IMR-90 (cell line): ENCODE results near the gene ENOX1. TPM values are rescaled to one million over a fixed set of nuclear protein-coding genes. Genes with fewer than 3 reads are reported as not detected.

ENCODE experiments used
- ATAC-seq: fragments of 200-7000 bp; cut with Tn5 transposase; 2 replicates; pipeline ENCODE4 v1.9.1; 2020; ENCODE audit warnings: low read depth, mild to moderate bottlenecking, moderate library complexity
- BruUV-seq: library from RNA; stranded (reverse); fragments of 400-500 nt; replicated peaks from 2 replicates; lab custom pipeline; 2021; lab: Mats Ljungman, UMichigan
- CTCF ChIA-PET: fragments of 300-600 bp; formaldehyde crosslinking; extraction: SDS; loops from one replicate; lab custom pipeline; 2021; ENCODE audit warnings: antibody characterized with exemption; lab: Yijun Ruan, JAX
- POLR2A ChIA-PET: fragments of 300-600 bp; sonication (Branson Sonifier 250); formaldehyde crosslinking; loops from one replicate; lab custom pipeline; 2022; ENCODE audit warnings: antibody characterized with exemption; ENCODE audit not compliant: unreplicated experiment; lab: Charles Lee
- DNase-seq: peaks from one replicate; pipeline ENCODE4 v3.0.0; 2013
- H2AFZ ChIP-seq: replicated peaks from 2 replicates; pipeline ENCODE3; 2013; ENCODE audit warnings: low read length, mild to moderate bottlenecking; ENCODE audit not compliant: poor library complexity
- H2AK5ac ChIP-seq: 2 replicates; pipeline ENCODE4 v1.6.1; 2013; ENCODE audit warnings: low read depth, low read length, inconsistent platforms
- H2AK9ac ChIP-seq: replicated peaks from 2 replicates; pipeline ENCODE3; 2013; ENCODE audit warnings: mild to moderate bottlenecking, low read depth, low read length, moderate library complexity; ENCODE audit not compliant: poor library complexity
- H2BK120ac ChIP-seq: 2 replicates; pipeline ENCODE4 v1.6.1; 2013; ENCODE audit warnings: low read depth, low read length, inconsistent platforms
- H2BK15ac ChIP-seq: 3 replicates; pipeline ENCODE4 v1.6.1; 2013; ENCODE audit warnings: low read depth, low read length, inconsistent platforms
- H2BK20ac ChIP-seq: 2 replicates; pipeline ENCODE4 v1.6.1; 2013; ENCODE audit warnings: low read depth, mild to moderate bottlenecking, inconsistent platforms, low read length, moderate library complexity
- H2BK5ac ChIP-seq: 2 replicates; pipeline ENCODE4 v1.6.1; 2013; ENCODE audit warnings: mild to moderate bottlenecking, low read depth, low read length, inconsistent platforms; ENCODE audit not compliant: poor library complexity, severe bottlenecking
- H3K14ac ChIP-seq: replicated peaks from 2 replicates; pipeline ENCODE4 v1.6.1; 2013; ENCODE audit warnings: low read depth, low read length, inconsistent platforms
- H3K18ac ChIP-seq: 2 replicates; pipeline ENCODE4 v1.6.1; 2013; ENCODE audit warnings: low read depth, low read length, control low read depth
- H3K23ac ChIP-seq: 2 replicates; pipeline ENCODE4 v1.6.1; 2013; ENCODE audit warnings: low read depth, low read length, inconsistent platforms
- H3K27ac ChIP-seq: 2 replicates; pipeline ENCODE4 v1.5.1; 2013; ENCODE audit warnings: mild to moderate bottlenecking, control low read depth, low read length; ENCODE audit not compliant: insufficient read depth
- H3K27me3 ChIP-seq: 2 replicates; pipeline ENCODE4 v1.6.1; 2013; ENCODE audit warnings: low read length; ENCODE audit not compliant: control insufficient read depth, insufficient read depth
- H3K36me3 ChIP-seq: 2 replicates; pipeline ENCODE4 v1.6.1; 2013; ENCODE audit warnings: low read length, mixed read lengths; ENCODE audit not compliant: control insufficient read depth, insufficient read depth
- H3K4ac ChIP-seq: 2 replicates; pipeline ENCODE4 v1.6.1; 2013; ENCODE audit warnings: low read depth, low read length, inconsistent platforms
- H3K4me1 ChIP-seq: 2 replicates; pipeline ENCODE4 v1.6.1; 2013; ENCODE audit warnings: low read length, mixed read lengths; ENCODE audit not compliant: control insufficient read depth, insufficient read depth
- H3K4me2 ChIP-seq: 2 replicates; pipeline ENCODE4 v1.6.1; 2013; ENCODE audit warnings: low read depth, mild to moderate bottlenecking, control low read depth, low read length, moderate library complexity
- H3K4me3 ChIP-seq: 2 replicates; pipeline ENCODE4 v1.5.1; 2013; ENCODE audit warnings: low read depth, mild to moderate bottlenecking, control low read depth, low read length, moderate library complexity; ENCODE audit not compliant: insufficient read depth
- H3K56ac ChIP-seq: 2 replicates; pipeline ENCODE4 v1.6.1; 2013; ENCODE audit warnings: low read length, inconsistent platforms; ENCODE audit not compliant: insufficient read depth; ENCODE audit errors: extremely low read depth
- H3K79me1 ChIP-seq, 2 experiments: 2 replicates each; pipeline ENCODE4 v1.6.1; 2013; ENCODE audit warnings: low read length in 2 of 2, inconsistent platforms in 1 of 2, low read depth in 1 of 2
- H3K9ac ChIP-seq: 2 replicates; pipeline ENCODE4 v1.6.1; 2013; ENCODE audit warnings: low read depth, low read length, control low read depth
- H3K9me1 ChIP-seq: 2 replicates; pipeline ENCODE4 v1.6.1; 2013; ENCODE audit warnings: low read length, inconsistent platforms; ENCODE audit not compliant: insufficient read depth
- H3K9me3 ChIP-seq: 2 replicates; pipeline ENCODE4 v1.6.1; 2013; ENCODE audit warnings: low read length; ENCODE audit not compliant: control insufficient read depth, insufficient read depth
- H4K20me1 ChIP-seq: 2 replicates; pipeline ENCODE4 v1.6.1; 2013; ENCODE audit warnings: low read length, inconsistent platforms; ENCODE audit not compliant: insufficient read depth
- H4K5ac ChIP-seq: 2 replicates; pipeline ENCODE4 v1.6.1; 2013; ENCODE audit warnings: mild to moderate bottlenecking, low read depth, low read length, control low read depth
- H4K8ac ChIP-seq, 2 experiments: 2 replicates each; pipeline ENCODE4 v1.6.1; 2013; ENCODE audit warnings: low read depth in 2 of 2, low read length in 2 of 2, control low read depth in 1 of 2, inconsistent platforms in 1 of 2
- H4K91ac ChIP-seq: 2 replicates; pipeline ENCODE4 v1.6.1; 2013; ENCODE audit warnings: low read depth, low read length, inconsistent platforms; ENCODE audit not compliant: insufficient read depth
- BHLHE40 ChIP-seq: fragments of 150-350 bp; IDR thresholded peaks from 2 replicates; pipeline ENCODE4 v1.6.1; 2016; ENCODE audit warnings: mild to moderate bottlenecking, low read depth, low read length
- CEBPB ChIP-seq: IDR thresholded peaks from 2 replicates; pipeline ENCODE4 v1.6.1; 2012; ENCODE audit warnings: low read depth, low read length, improper control_type of control experiment
- CHD1 ChIP-seq: IDR thresholded peaks from 2 replicates; pipeline ENCODE4 v1.6.1; 2012; ENCODE audit warnings: low read depth, low read length, improper control_type of control experiment
- FOS ChIP-seq: fragments of 150-350 bp; IDR thresholded peaks from 2 replicates; pipeline ENCODE4 v1.6.1; 2016; ENCODE audit warnings: low read depth, low read length
- MAFK ChIP-seq: IDR thresholded peaks from 2 replicates; pipeline ENCODE4 v1.6.1; 2012; ENCODE audit warnings: low read depth, low read length, improper control_type of control experiment
- MAZ ChIP-seq: IDR thresholded peaks from 2 replicates; pipeline ENCODE4 v1.6.1; 2012; ENCODE audit warnings: low read depth, mild to moderate bottlenecking, low read length, improper control_type of control experiment, moderate library complexity, borderline replicate concordance
- MXI1 ChIP-seq: IDR thresholded peaks from 2 replicates; pipeline ENCODE4 v1.6.1; 2012; ENCODE audit warnings: low read depth, mild to moderate bottlenecking, low read length, moderate library complexity, borderline replicate concordance
- NFE2L2 ChIP-seq: fragments of 150-350 bp; IDR thresholded peaks from 2 replicates; pipeline ENCODE4 v1.6.1; 2016; ENCODE audit warnings: low read depth, mild to moderate bottlenecking, low read length
- POLR2A ChIP-seq: IDR thresholded peaks from 2 replicates; pipeline ENCODE4 v1.6.1; 2012; ENCODE audit warnings: mild to moderate bottlenecking, low read depth, low read length
- RAD21 ChIP-seq: IDR thresholded peaks from 2 replicates; pipeline ENCODE4 v1.6.1; 2012; ENCODE audit warnings: low read length, improper control_type of control experiment
- RCOR1 ChIP-seq: IDR thresholded peaks from 2 replicates; pipeline ENCODE4 v1.6.1; 2012; ENCODE audit warnings: mild to moderate bottlenecking, low read length, improper control_type of control experiment; ENCODE audit not compliant: insufficient replicate concordance
- RFX5 ChIP-seq: IDR thresholded peaks from 2 replicates; pipeline ENCODE4 v1.8.0; 2012; ENCODE audit warnings: low read depth, mild to moderate bottlenecking, low read length, moderate library complexity
- SMC3 ChIP-seq: fragments of 150-350 bp; IDR thresholded peaks from 2 replicates; pipeline ENCODE4 v1.6.1; 2016; ENCODE audit warnings: low read depth, mild to moderate bottlenecking, antibody characterized with exemption, low read length, moderate library complexity
- dilution Hi-C: fragments of 300-500 bp; cut with HindIII; formaldehyde crosslinking; loops from one replicate; pipeline ENCODE4 v1.14.3; 2018; ENCODE audit warnings: low sequenced_read_pairs; ENCODE audit not compliant: unreplicated experiment
- in situ Hi-C: fragments of 300-500 bp; cut with MboI; formaldehyde crosslinking; loops from 3 replicates; pipeline ENCODE4 v1.14.3; 2019; ENCODE audit warnings: low sequenced_read_pairs, inconsistent platforms, mixed read lengths
- intact Hi-C: fragments of 100-400 bp; cut with micrococcal nuclease; formaldehyde crosslinking; loops from 2 replicates; pipeline ENCODE4 v1.10.0; 2022
- polyA plus RNA-seq, 3 experiments: library from polyadenylated mRNA; depleted of rRNA; stranded (reverse); fragments of >200 nt; gene quantifications; 2 replicates each; pipeline ENCODE4 v1.2.3, GENCODE V29; 2012; ENCODE audit warnings: low replicate concordance in 1 of 3
- total RNA-seq: library from RNA; depleted of rRNA; stranded (reverse); fragments of >200 nt; gene quantifications from 2 replicates; pipeline ENCODE4 v1.2.3, GENCODE V29; 2012
- TF ChIP-seq, protein P1 (sequence below): fragments of 150-350 bp; IDR thresholded peaks from 2 replicates; pipeline ENCODE4 v1.6.1; 2016; ENCODE audit warnings: low read depth, mild to moderate bottlenecking, low read length, moderate library complexity, borderline replicate concordance
- TF ChIP-seq, protein P2 (sequence below): conservative IDR thresholded peaks from 2 replicates; pipeline ENCODE4 v1.5.1; 2012; ENCODE audit warnings: mild to moderate bottlenecking, low read depth, low read length, improper control_type of control experiment
- TF ChIP-seq, protein P3 (sequence below): fragments of 150-350 bp; IDR thresholded peaks from 2 replicates; pipeline ENCODE4 v1.6.1; 2017; ENCODE audit warnings: mild to moderate bottlenecking, antibody characterized with exemption, low read length, low read depth

The ENOX1 gene
- total and polyA plus RNA-seq, 2 of the 4 experiments (the other 2 are of a cell fraction) = 0.99 to 1.3 TPM

DNA sequence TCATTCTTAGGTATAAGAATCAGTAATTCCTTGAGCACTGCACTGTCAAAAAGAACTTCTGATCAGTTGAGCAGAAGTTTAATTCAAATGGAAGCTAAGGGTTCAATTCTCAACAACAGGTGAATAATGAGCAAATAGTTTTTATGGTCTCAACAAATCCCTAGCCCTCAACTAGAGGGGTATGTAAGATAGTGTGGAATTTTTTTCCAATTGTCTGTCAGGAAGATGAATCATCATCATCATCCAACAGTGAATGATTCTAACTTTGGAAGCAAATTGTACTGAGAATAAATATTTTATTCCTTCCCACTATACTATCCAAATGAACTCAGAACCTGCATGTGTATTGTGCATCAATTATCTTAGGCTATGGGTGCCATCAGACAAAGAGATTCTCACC lies 372.7 kb downstream of the ENOX1 start:
- peaks cover 3% of the 10 kb centered on the region; the same call in 1 of the 2 replicates for H3K4me1 ChIP-seq
- ATAC-seq (no peak), DNase-seq (no peak)
- no peak overlapping the region for H3K4me2 ChIP-seq
- BruUV-seq = no TSS peak
- no peak overlapping the region for H3K4ac ChIP-seq
- H3K9me1 ChIP-seq = no peaks in the 10 kb centered on the region; the same call in 1 of the 2 replicates
- no peak overlapping the region for H2AFZ ChIP-seq
- no peaks in the 10 kb centered on the region; the same call in 1 of the 2 replicates for H3K27me3 ChIP-seq
- TF ChIP-seq RAD21 = no peak
- TF ChIP-seq RCOR1 = no peak
- TF ChIP-seq, protein P1, sequence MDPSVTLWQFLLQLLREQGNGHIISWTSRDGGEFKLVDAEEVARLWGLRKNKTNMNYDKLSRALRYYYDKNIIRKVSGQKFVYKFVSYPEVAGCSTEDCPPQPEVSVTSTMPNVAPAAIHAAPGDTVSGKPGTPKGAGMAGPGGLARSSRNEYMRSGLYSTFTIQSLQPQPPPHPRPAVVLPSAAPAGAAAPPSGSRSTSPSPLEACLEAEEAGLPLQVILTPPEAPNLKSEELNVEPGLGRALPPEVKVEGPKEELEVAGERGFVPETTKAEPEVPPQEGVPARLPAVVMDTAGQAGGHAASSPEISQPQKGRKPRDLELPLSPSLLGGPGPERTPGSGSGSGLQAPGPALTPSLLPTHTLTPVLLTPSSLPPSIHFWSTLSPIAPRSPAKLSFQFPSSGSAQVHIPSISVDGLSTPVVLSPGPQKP = no peak
- TF ChIP-seq SMC3 = no peak
- TF ChIP-seq NFE2L2 = no peak
- no peak for TF ChIP-seq POLR2A
- TF ChIP-seq MXI1 = no peak
- no peak for TF ChIP-seq MAFK
- TF ChIP-seq, protein P2, sequence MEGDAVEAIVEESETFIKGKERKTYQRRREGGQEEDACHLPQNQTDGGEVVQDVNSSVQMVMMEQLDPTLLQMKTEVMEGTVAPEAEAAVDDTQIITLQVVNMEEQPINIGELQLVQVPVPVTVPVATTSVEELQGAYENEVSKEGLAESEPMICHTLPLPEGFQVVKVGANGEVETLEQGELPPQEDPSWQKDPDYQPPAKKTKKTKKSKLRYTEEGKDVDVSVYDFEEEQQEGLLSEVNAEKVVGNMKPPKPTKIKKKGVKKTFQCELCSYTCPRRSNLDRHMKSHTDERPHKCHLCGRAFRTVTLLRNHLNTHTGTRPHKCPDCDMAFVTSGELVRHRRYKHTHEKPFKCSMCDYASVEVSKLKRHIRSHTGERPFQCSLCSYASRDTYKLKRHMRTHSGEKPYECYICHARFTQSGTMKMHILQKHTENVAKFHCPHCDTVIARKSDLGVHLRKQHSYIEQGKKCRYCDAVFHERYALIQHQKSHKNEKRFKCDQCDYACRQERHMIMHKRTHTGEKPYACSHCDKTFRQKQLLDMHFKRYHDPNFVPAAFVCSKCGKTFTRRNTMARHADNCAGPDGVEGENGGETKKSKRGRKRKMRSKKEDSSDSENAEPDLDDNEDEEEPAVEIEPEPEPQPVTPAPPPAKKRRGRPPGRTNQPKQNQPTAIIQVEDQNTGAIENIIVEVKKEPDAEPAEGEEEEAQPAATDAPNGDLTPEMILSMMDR = no peak
- no peak for TF ChIP-seq CEBPB
- TF ChIP-seq MAZ = no peak
- no peak for TF ChIP-seq BHLHE40
- TF ChIP-seq, protein P3, sequence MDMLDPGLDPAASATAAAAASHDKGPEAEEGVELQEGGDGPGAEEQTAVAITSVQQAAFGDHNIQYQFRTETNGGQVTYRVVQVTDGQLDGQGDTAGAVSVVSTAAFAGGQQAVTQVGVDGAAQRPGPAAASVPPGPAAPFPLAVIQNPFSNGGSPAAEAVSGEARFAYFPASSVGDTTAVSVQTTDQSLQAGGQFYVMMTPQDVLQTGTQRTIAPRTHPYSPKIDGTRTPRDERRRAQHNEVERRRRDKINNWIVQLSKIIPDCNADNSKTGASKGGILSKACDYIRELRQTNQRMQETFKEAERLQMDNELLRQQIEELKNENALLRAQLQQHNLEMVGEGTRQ = no peak
- no peak for TF ChIP-seq CHD1
- TF ChIP-seq RFX5 = no peak
- no peak for TF ChIP-seq FOS
- H3K9ac ChIP-seq = no peak overlapping the region
- intact Hi-C loops (no loop called here), in situ Hi-C loops (no loop called here), dilution Hi-C loops (no loop called here)
- no peaks in the 10 kb centered on the region for H3K36me3 ChIP-seq
- H3K27ac ChIP-seq = no peak overlapping the region
- ChIA-PET POLR2A (interaction anchor here (0.5 kb wide), 1 partner anchor 65 kb away, joined by 4 read pairs; no protein-coding TSS in a partner anchor), CTCF (no interaction called here)
- no peak overlapping the region for H3K23ac ChIP-seq
- no peak overlapping the region for H2AK5ac ChIP-seq
- H2BK20ac ChIP-seq = no peak overlapping the region
- H3K56ac ChIP-seq = no peak overlapping the region
- no peak overlapping the region for H4K8ac ChIP-seq
- no peak overlapping the region for H2BK15ac ChIP-seq
- no peak overlapping the region for H4K91ac ChIP-seq
- no peak overlapping the region for H2BK120ac ChIP-seq
- H2AK9ac ChIP-seq = no peak overlapping the region
- no peaks in the 10 kb centered on the region for H4K20me1 ChIP-seq
- no peak overlapping the region for H4K5ac ChIP-seq
- H3K9me3 ChIP-seq = no peaks in the 10 kb centered on the region
- H2BK5ac ChIP-seq = no peak overlapping the region
- no peak overlapping the region for H3K14ac ChIP-seq
- H3K4me3 ChIP-seq = no peak overlapping the region
- H3K18ac ChIP-seq = no peak overlapping the region
- H3K79me1 ChIP-seq = no peaks in the 10 kb centered on the region
